Mesothelial cell of epicardium (in vitro differentiated cells): Measurements from ENCODE around the gene FOXO3. TPM values are rescaled to one million over a fixed set of nuclear protein-coding genes. Genes with fewer than 3 reads are reported as not detected.
"Not testable (repeated sequence)": the region's sequence is repeated elsewhere in the genome, so short reads cannot be mapped to it uniquely, and the experiment has no call there.

Experiments used
- DNase-seq, 2 experiments: peaks; one replicate each; pipeline ENCODE4 v3.0.0; 2021; ENCODE audit warnings: low spot score in 2 of 2; ENCODE audit not compliant: unreplicated experiment in 2 of 2
- H3K27ac Mint-ChIP-seq: 2 replicates; pipeline ENCODE4 v1.8.0; 2021; ENCODE audit warnings: mixed read lengths
- H3K27me3 Mint-ChIP-seq: 2 replicates; pipeline ENCODE4 v1.8.0; 2021; ENCODE audit warnings: low read depth, mixed read lengths
- H3K36me3 Mint-ChIP-seq: 2 replicates; pipeline ENCODE4 v1.8.0; 2021; ENCODE audit warnings: mixed read lengths
- H3K4me1 Mint-ChIP-seq: 2 replicates; pipeline ENCODE4 v1.8.0; 2021; ENCODE audit warnings: mixed read lengths
- H3K4me3 Mint-ChIP-seq: 2 replicates; pipeline ENCODE4 v1.8.0; 2021; ENCODE audit warnings: mild to moderate bottlenecking, moderate library complexity, mixed read lengths
- H3K9me3 Mint-ChIP-seq: 2 replicates; pipeline ENCODE4 v1.8.0; 2021; ENCODE audit warnings: mixed read lengths
- total RNA-seq: library from RNA; stranded (reverse); gene quantifications from 3 replicates; pipeline ENCODE4 v1.2.1, GENCODE V29; 2021
- TF ChIP-seq, protein P1 (sequence below): fragments of 200-600 bp; sonication (generic); IDR thresholded peaks from one replicate; pipeline ENCODE4 v1.5.0; 2021; ENCODE audit warnings: antibody characterized with exemption; ENCODE audit not compliant: unreplicated experiment

FOXO3 gene
- total RNA-seq, 1 donor from 2014 or later: 58.3 TPM

DNA sequence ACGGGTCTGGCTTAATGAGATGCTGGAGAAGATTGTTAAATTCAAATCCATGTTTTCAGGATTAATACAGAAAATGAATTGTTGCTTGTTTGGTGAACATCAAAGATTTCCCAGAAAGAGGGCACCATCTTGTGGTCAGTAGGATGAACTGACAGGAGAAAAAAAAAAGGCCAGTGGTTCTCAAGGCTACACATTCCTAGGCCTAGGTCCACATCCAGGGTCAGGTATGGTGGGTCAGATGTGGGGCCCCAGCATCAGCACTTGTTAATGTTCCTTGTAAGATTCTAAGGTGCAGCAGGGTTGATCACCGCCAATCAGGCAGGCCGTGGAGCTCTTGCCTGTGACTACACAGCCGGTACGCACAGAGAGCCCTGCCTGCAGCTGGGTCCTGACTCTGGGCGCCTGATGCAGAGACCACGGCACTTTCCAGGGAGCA lies 34.0 kb upstream of the FOXO3 start:
- H3K4me1 Mint-ChIP-seq: peaks cover 29% of the 10 kb centered on the region
- H3K27ac Mint-ChIP-seq: no peak overlapping the region
- no peaks in the 10 kb centered on the region for H3K9me3 Mint-ChIP-seq
- peaks cover 2% of the 10 kb centered on the region for H3K36me3 Mint-ChIP-seq
- H3K4me3 Mint-ChIP-seq: no peak overlapping the region
- TF ChIP-seq, protein P1, sequence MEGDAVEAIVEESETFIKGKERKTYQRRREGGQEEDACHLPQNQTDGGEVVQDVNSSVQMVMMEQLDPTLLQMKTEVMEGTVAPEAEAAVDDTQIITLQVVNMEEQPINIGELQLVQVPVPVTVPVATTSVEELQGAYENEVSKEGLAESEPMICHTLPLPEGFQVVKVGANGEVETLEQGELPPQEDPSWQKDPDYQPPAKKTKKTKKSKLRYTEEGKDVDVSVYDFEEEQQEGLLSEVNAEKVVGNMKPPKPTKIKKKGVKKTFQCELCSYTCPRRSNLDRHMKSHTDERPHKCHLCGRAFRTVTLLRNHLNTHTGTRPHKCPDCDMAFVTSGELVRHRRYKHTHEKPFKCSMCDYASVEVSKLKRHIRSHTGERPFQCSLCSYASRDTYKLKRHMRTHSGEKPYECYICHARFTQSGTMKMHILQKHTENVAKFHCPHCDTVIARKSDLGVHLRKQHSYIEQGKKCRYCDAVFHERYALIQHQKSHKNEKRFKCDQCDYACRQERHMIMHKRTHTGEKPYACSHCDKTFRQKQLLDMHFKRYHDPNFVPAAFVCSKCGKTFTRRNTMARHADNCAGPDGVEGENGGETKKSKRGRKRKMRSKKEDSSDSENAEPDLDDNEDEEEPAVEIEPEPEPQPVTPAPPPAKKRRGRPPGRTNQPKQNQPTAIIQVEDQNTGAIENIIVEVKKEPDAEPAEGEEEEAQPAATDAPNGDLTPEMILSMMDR: peak; percentile 88
- DNase-seq: no peak
- H3K27me3 Mint-ChIP-seq: no peaks in the 10 kb centered on the region

DNA sequence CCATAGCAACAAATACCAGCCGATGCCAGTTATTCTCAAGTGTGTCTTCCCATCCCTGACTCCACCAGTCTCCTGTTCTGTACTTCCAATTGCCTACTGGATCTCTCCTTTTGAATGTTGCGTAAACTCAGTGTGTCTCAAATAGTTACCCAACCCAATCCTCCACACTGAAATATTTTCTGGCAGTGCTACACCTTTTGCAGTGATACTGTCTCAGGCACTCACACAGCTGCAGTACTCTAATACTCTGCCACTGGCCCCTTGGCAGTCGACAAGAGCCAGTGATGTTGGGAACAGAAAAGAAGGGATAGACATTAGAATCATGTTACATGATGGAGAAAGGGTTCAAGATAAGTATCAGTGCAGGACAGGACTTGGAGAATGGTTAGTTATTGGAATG lies 31.8 kb upstream of the FOXO3 start:
- DNase-seq: no peak
- H3K4me3 Mint-ChIP-seq: no peak overlapping the region
- H3K9me3 Mint-ChIP-seq: no peaks in the 10 kb centered on the region
- no peaks in the 10 kb centered on the region for H3K27me3 Mint-ChIP-seq
- TF ChIP-seq, protein P1: no peak
- H3K27ac Mint-ChIP-seq: no peak overlapping the region
- H3K36me3 Mint-ChIP-seq: no peaks in the 10 kb centered on the region
- peaks cover 24% of the 10 kb centered on the region for H3K4me1 Mint-ChIP-seq

DNA sequence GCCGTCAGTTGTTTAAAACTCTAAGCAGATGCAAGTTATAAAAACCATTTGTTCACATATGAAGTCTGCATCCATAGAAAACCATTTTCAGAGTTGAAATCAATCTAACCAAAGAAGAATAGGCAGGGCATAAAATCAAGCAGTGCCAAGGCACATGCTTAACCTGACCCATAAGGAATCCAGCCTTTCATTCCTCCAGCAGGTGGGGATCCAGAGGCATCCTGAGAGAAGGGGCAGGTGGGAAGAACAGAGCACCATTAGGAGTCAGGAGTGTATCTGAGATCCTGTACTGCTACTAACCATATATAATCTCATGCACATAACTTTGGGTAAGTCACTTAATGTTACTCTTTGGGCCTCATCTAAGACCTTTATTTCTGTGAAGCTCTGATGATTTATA lies 29.4 kb upstream of the FOXO3 start:
- Mint-ChIP-seq H3K4me3 (no peak overlapping the region), H3K27ac (no peak overlapping the region), H3K27me3 (no peaks in the 10 kb centered on the region), H3K9me3 (no peaks in the 10 kb centered on the region), H3K4me1 (peaks cover 3% of the 10 kb centered on the region), H3K36me3 (no peaks in the 10 kb centered on the region)
- TF ChIP-seq, protein P1: no peak
- DNase-seq: no peak

DNA sequence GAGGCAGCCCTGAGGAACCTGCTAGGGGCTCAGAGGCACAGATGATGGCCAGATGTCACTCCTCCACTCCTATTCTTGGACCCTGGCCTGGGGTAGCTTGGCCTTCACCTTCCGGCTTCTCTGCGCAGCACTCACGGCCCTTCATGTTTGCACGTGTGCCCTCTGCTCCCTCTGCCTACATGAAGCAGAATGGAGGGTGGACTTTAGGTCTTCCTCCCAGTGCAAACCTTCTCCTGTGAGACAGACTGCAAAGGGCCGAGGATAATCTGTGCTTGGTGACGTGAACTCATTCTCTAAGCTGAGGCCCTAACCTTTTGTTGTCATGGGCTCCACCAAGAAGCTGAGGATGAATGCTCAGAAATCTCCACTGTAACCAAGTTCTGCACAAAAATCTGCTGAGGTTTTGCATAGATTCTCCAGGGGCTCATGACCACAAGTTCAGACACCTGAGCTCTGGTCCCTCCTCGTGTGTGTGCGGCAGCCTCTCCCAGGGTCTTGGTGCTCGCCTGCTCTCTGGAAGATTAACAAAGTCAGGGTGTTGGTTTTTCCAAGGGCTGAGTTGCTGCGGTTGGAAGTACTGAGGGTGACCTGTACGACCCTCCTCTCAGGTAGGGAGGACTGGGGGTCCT lies 25.5 kb upstream of the FOXO3 start:
- no peak for DNase-seq
- Mint-ChIP-seq H3K4me3 (no peak overlapping the region), H3K27ac (no peak overlapping the region), H3K36me3 (no peaks in the 10 kb centered on the region), H3K4me1 (no peaks in the 10 kb centered on the region), H3K9me3 (peaks cover 8% of the 10 kb centered on the region), H3K27me3 (peaks cover 1% of the 10 kb centered on the region)
- TF ChIP-seq, protein P1: no peak

DNA sequence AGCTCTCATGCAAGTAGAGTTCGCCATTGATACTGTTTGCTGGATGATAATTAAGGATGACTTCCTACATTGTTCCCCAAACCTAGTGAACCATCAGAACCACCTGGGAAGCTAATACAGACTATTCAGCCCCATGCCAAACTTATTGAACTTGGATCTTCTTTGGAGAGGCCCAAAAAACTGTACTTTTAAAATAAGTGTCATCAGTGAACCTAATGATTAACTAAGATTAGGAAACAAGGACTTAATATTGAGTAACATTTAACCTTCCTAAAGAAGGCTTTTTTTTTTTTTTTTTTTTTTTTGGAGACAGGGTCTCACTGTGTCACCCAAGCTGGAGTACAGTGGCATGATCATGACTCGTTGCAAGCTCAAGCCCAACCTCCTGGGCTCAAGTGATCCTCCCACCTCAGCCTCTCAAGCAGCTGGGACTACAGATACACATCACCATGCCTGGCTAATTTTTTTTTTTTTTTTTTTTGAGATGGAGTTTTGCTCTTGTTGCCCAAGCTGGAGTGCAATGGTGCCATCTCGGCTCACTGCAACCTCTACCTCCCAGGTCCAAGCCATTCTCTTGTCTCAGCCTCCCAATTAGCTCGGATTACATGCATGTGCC lies 24.7 kb upstream of the FOXO3 start:
- H3K4me1 Mint-ChIP-seq, H3K36me3 Mint-ChIP-seq, H3K27me3 Mint-ChIP-seq, H3K27ac Mint-ChIP-seq, H3K9me3 Mint-ChIP-seq, H3K4me3 Mint-ChIP-seq, DNase-seq: not testable (repeated sequence)

DNA sequence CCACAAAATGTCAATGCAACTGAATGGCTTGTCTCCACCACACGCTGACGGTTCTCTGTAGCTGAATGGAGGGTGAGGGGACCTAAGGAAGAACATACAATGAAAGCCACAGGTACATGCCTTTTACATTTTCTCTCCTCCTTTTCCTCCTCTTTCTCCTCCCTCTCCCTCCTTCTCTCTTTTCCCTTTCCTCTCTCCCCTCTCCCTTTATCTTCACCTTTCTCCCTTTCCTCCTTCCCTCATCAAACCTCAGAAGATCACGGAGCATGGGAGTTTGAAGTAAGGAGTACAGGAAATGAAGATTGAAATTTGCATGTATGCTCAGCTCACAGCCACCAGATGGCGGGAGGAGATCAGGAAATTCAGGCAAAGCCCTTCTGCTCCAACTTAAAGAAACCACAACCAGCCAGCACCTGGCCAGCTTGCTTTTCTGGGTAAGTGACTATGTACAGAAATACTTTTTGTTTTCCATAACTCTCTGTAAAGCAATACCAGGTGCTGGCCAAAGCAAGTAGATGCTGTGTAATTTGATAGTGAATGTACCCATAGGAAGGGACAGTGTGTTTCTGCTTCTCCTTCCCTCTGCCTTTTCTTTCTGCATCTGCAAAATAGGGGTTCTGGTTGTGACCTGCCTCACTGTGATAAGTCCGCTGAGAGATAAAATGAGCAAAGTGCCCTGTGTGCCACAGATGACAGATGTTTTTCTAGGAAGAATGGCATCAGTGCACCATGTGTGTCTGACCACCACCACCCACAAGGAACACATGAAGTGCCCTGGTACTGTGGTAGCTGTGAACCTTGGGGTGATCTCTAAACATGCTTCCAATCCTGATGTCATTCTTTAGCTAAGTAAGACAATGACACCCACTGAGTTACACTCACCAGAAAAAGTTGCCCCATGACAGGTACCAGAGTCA lies 18.6 kb upstream of the FOXO3 start:
- Mint-ChIP-seq H3K27me3 (peaks cover 1% of the 10 kb centered on the region), H3K4me3 (peak overlapping the region; percentile 16), H3K27ac (no peak overlapping the region), H3K9me3 (peaks cover 8% of the 10 kb centered on the region), H3K4me1 (peaks cover 2% of the 10 kb centered on the region), H3K36me3 (no peaks in the 10 kb centered on the region)
- DNase-seq: peak in 1 of 2 experiments; percentile 75
- TF ChIP-seq, protein P1: peak; percentile 84
